Lower leg skin (tissue), 3 donors: Measurements from ENCODE around the gene VPS33B.

Experiments
- CTCF ChIP-seq, 3 donors: fragments of 450-650 bp; IDR thresholded peaks; one replicate each; pipeline ENCODE4 v1.5.1; 2016; ENCODE audit warnings: antibody characterized with exemption in 3 of 3, mild to moderate bottlenecking in 3 of 3, moderate library complexity in 2 of 3
- POLR2A ChIP-seq, 2 donors: fragments of 450-650 bp; IDR thresholded peaks; one replicate each; pipeline ENCODE4 v1.6.1; 2016 to 2017; ENCODE audit warnings: antibody characterized with exemption in 2 of 2, mild to moderate bottlenecking in 1 of 2, moderate library complexity in 1 of 2

GRCh38 chr15:90968434-90968833 is 54.0 kb downstream of the VPS33B start:
- TF ChIP-seq CTCF (IDR thresholded peaks at IDR 0.05) (no peak), POLR2A (IDR thresholded peaks at IDR 0.05) (no peak)
